Heart left ventricle (tissue), 16 donors: Measurements from ENCODE around the gene PPP1R14D. TPM values are rescaled to one million over a fixed set of nuclear protein-coding genes. Genes with fewer than 3 reads are reported as not detected.

Experiments
- ATAC-seq, 4 donors: fragments of 200-7000 bp; cut with Tn5 transposase; one replicate each; pipeline ENCODE4 v1.9.1; 2020 to 2022; ENCODE audit warnings: moderate library complexity in 4 of 4, mild to moderate bottlenecking in 3 of 4, moderate number of reproducible peaks in 1 of 4
- DNase-seq, 5 donors: peaks; one replicate each; pipeline ENCODE4 v3.0.0-alpha.2; 2020
- H3K27ac ChIP-seq, 12 donors: fragments of 200-600 bp; sonication (generic) in 4 of 12; one replicate each; pipeline versions ENCODE4 v1.5.0 to v1.8.0; 2016 to 2022; ENCODE audit warnings: mild to moderate bottlenecking in 2 of 12
- H3K27me3 ChIP-seq, 9 donors: fragments of 200-600 bp; sonication (generic) in 2 of 9; one replicate each; pipeline versions ENCODE4 v1.5.1 to v1.8.0; 2016 to 2022; ENCODE audit warnings: mild to moderate bottlenecking in 3 of 9
- H3K36me3 ChIP-seq, 9 donors: fragments of 200-600 bp; sonication (generic) in 2 of 9; one replicate each; pipeline versions ENCODE4 v1.5.0 to v1.8.0; 2018 to 2022; ENCODE audit warnings: mild to moderate bottlenecking in 2 of 9
- H3K4me1 ChIP-seq, 12 donors: fragments of 200-600 bp; sonication (generic) in 4 of 12; one replicate each; pipeline versions ENCODE4 v1.5.0 to v1.8.0; 2016 to 2022; ENCODE audit warnings: mild to moderate bottlenecking in 3 of 12
- H3K4me3 ChIP-seq, 12 donors: fragments of 200-600 bp; sonication (generic) in 4 of 12; one replicate each; pipeline versions ENCODE4 v1.5.0 to v1.8.0; 2017 to 2022; ENCODE audit warnings: mild to moderate bottlenecking in 9 of 12, moderate library complexity in 4 of 12
- H3K9me3 ChIP-seq, 12 donors: fragments of 200-600 bp; sonication (generic) in 4 of 12; one replicate each; pipeline versions ENCODE4 v1.5.0 to v1.8.0; 2016 to 2022; ENCODE audit warnings: mild to moderate bottlenecking in 1 of 12
- POLR2A ChIP-seq, 2 donors: fragments of 450-650 bp; IDR thresholded peaks; one replicate each; pipeline ENCODE4 v1.6.1; 2017; ENCODE audit warnings: antibody characterized with exemption in 2 of 2, mild to moderate bottlenecking in 2 of 2, moderate library complexity in 2 of 2
- WGBS, 4 donors: extraction: QIAGEN DNeasy Blood & Tissue Kit in 2 of 4; methylation state at CpG; one replicate each; pipeline versions ENCODE4 v1.1.5 to v1.1.7; 2013 to 2018; 5-methylcytosine and 5-hydroxymethylcytosine counted together
- intact Hi-C, 10 donors: fragments of 100-400 bp; cut with DNase I; formaldehyde crosslinking; loops; one replicate each; pipeline versions ENCODE4 v1.11.1 to v1.14.2; 2022
- polyA plus RNA-seq, 2 donors: library from polyadenylated mRNA; stranded (reverse); fragments of 200-250 nt; gene quantifications; one replicate each; pipeline ENCODE4 v1.2.3, GENCODE V29; 2013
- total RNA-seq, 9 donors: library from RNA; depleted of rRNA in 2 of 9; stranded (reverse); fragments of >200 nt in 2 of 9; fragmentation: NEBNext Ultra II Directional in 3 of 9; extraction: Animal tissue kit (Norgen Biotek cat#: 25700) in 3 of 9; gene quantifications; one replicate each; pipeline versions ENCODE4 v1.1.0 to v1.2.4, GENCODE V29; 2016 to 2023
- TF ChIP-seq, protein P1 (sequence below), 12 donors: fragments of 200-600 bp; sonication (generic) in 4 of 12; IDR thresholded peaks; one replicate each; pipeline versions ENCODE4 v1.5.0 to v1.8.0; 2018 to 2022; ENCODE audit warnings: antibody characterized with exemption in 12 of 12, mild to moderate bottlenecking in 5 of 12
- donor health status: ischemic (EF 13 %, LVEDD 7.1; RV severe dilation, severe dysfunction).
- donor health status: healthy with polysubstance abuse.
- donor health status: DM: no; HTN: yes; CAD: no.
- donor health status: DM: no; HTN: no; CAD: no.
- donor health status: ischemic (EF 25% LVEDD 6.9; RV normal size, moderate dysfunction).
- donor health status: ischemic (EF 25% LVEDD 5.7; RV mildly dilated, moderate dysfunction).
- donor health status: healthy.
- donor health status: DM: yes; HTN: yes; CAD: no.
- donor health status: ischemic (EF 35%, LVEDD 5.7; RV mildly dilated, moderate dysfunction).
- donor health status: nonischemic (EF 11% LVEDD 7.7; RV severe dilation, severe dysfunction).
- donor health status: DM: yes; HTN: yes; CAD: no.
- donor health status: PGD.
- donor health status: ischemic (EF 29% LVEDD 5.4; RV normal size, mild dysfunction).
- donor health status: nonischemic (EF 23%, LVEDD 6.1; RV moderate dilation, normal function).

The PPP1R14D gene
- total and polyA plus RNA-seq, 11 donors, result not detected

GRCh38 chr15:40789119-40789518 lies 39.4 kb downstream of the PPP1R14D start:
- DNase-seq, result no peak
- Histone ChIP-seq H3K27me3 (no peaks in the 10 kb centered on the region), H3K4me3 (no peak overlapping the region), H3K9me3 (no peaks in the 10 kb centered on the region), H3K36me3 (peaks cover 0 to 25% (median 15%) of the 10 kb centered on the region in 9 donors), H3K4me1 (peaks cover 0 to 35% (median 13%) of the 10 kb centered on the region in 12 donors), H3K27ac (no peak overlapping the region)
- ATAC-seq, result no peak
- TF ChIP-seq, protein P1, sequence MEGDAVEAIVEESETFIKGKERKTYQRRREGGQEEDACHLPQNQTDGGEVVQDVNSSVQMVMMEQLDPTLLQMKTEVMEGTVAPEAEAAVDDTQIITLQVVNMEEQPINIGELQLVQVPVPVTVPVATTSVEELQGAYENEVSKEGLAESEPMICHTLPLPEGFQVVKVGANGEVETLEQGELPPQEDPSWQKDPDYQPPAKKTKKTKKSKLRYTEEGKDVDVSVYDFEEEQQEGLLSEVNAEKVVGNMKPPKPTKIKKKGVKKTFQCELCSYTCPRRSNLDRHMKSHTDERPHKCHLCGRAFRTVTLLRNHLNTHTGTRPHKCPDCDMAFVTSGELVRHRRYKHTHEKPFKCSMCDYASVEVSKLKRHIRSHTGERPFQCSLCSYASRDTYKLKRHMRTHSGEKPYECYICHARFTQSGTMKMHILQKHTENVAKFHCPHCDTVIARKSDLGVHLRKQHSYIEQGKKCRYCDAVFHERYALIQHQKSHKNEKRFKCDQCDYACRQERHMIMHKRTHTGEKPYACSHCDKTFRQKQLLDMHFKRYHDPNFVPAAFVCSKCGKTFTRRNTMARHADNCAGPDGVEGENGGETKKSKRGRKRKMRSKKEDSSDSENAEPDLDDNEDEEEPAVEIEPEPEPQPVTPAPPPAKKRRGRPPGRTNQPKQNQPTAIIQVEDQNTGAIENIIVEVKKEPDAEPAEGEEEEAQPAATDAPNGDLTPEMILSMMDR (IDR thresholded peaks at IDR 0.05), result no peak
- TF ChIP-seq POLR2A (IDR thresholded peaks at IDR 0.05), result no peak
- intact Hi-C loops, result no loop called here
- 72 to 86% (median 82%) methylated on average over 5 of the region's 5 CpGs for WGBS, 4 donors

DNA sequence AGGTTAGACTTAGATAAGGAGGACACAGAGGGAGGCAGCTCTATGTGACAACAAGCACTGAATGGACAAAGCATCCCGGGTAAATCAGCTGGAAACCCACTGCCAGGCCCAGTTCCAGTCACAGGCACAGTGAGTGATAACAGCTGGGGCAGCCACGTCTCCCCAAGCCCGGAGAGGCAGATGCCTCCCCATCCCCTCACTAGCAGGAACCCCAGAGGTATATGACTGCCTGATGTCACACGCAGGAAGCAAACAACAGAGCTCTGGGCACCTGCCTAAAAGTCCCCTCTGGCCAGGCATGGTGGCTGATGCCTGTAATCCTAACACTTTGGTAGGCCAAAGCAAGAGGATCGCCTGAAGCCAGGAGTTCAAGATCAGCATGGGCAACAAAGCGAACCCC lies 40.5 kb downstream of the PPP1R14D start:
- ATAC-seq (no peak), DNase-seq (no peak)
- Histone ChIP-seq H3K27ac (peak overlapping the region in 1 of 12 donors; percentile 15), H3K27me3 (no peaks in the 10 kb centered on the region), H3K9me3 (no peaks in the 10 kb centered on the region), H3K4me1 (peaks cover 0 to 25% (median 13%) of the 10 kb centered on the region in 12 donors), H3K4me3 (no peak overlapping the region), H3K36me3 (peaks cover 0 to 25% (median 18%) of the 10 kb centered on the region in 9 donors)
- WGBS, 4 donors, result 60 to 72% (median 69%) methylated on average over 5 to 6 of the region's 6 CpGs
- intact Hi-C loops, result no loop called here
- TF ChIP-seq, protein P1 (IDR thresholded peaks at IDR 0.05), result no peak
- no peak for TF ChIP-seq POLR2A (IDR thresholded peaks at IDR 0.05)

DNA sequence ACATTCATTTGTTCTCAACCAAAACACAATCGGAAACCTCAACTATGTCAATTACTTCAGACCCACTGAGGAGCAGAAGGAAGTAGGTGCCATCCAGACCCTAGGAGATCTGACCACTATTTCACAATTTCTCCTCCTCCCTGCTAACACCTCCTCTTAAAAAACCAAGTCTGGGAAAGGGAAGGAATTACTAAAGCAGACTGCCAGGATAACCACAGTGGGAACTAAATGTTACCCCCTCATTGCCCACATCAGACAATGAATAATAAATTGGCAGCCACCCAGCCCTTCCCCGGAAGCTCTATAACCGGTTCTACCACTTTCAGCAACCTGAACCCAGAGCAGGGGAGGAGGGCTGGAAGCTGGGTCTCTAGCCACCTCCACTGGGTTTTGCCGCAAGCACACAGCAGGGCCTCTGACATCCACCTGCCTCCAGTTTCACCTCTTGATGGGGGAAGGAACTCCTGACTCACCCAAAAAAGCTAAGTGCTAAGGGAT lies 41.1 kb downstream of the PPP1R14D start:
- WGBS, 4 donors, result 32 to 50% (median 43%) methylated on average over 4 of the region's 4 CpGs
- Histone ChIP-seq H3K36me3 (peaks cover 0 to 23% (median 16%) of the 10 kb centered on the region in 9 donors), H3K4me1 (peaks cover 0 to 25% (median 13%) of the 10 kb centered on the region in 12 donors), H3K9me3 (no peaks in the 10 kb centered on the region), H3K27me3 (no peaks in the 10 kb centered on the region), H3K27ac (peak overlapping the region in 1 of 12 donors; percentile 15), H3K4me3 (no peak overlapping the region)
- ATAC-seq (peak in 2 of 4 donors; percentile 36 to 43), DNase-seq (no peak)
- TF ChIP-seq, protein P1 (IDR thresholded peaks at IDR 0.05), result no peak
- TF ChIP-seq POLR2A (IDR thresholded peaks at IDR 0.05), result no peak
- intact Hi-C loops, result no loop called here

DNA sequence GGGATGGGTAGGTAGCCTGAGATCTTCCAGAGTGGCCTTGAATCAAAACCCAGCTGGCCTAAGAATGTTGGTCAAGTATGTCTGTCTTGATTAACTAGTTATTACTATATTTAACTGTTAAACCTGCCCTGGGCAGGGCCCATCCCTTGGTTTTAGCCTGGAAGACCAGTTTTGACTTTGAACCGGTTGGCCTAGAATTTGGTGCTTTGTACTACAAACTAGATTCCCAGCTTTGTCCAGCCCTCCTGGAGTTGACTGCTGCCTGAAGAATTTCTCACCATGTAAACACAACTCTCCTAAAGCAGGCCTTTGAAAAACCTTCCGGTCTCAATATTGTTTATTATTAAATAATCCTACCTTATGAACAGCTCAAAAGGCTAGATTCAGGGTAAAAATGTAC lies 42.7 kb downstream of the PPP1R14D start:
- TF ChIP-seq, protein P1 (IDR thresholded peaks at IDR 0.05), result no peak
- no peak for TF ChIP-seq POLR2A (IDR thresholded peaks at IDR 0.05)
- no peaks in the 10 kb centered on the region for H3K9me3 ChIP-seq
- intact Hi-C loops, result no loop called here

More for the DNA sequence above, 42.7 kb downstream of the PPP1R14D start:
- DNase-seq, result no peak
- no peaks in the 10 kb centered on the region for H3K27me3 ChIP-seq
- no peak overlapping the region for H3K27ac ChIP-seq
- H3K4me1 ChIP-seq, result peaks cover 0 to 25% (median 13%) of the 10 kb centered on the region in 12 donors
- no peak overlapping the region for H3K4me3 ChIP-seq
- WGBS, 4 donors, result 93 to 96% (median 95%) methylated on average over 2 of the region's 2 CpGs
- no peak for ATAC-seq
- peaks cover 0 to 8% (median 3%) of the 10 kb centered on the region in 9 donors for H3K36me3 ChIP-seq
